ENCODE measurements around the gene PARVB. TPM values are rescaled to one million over a fixed set of nuclear protein-coding genes. Genes with fewer than 3 reads are reported as not detected.

The PARVB gene
- total RNA-seq, 1 donor from 2014 or later, result 39.2 TPM

DNA sequence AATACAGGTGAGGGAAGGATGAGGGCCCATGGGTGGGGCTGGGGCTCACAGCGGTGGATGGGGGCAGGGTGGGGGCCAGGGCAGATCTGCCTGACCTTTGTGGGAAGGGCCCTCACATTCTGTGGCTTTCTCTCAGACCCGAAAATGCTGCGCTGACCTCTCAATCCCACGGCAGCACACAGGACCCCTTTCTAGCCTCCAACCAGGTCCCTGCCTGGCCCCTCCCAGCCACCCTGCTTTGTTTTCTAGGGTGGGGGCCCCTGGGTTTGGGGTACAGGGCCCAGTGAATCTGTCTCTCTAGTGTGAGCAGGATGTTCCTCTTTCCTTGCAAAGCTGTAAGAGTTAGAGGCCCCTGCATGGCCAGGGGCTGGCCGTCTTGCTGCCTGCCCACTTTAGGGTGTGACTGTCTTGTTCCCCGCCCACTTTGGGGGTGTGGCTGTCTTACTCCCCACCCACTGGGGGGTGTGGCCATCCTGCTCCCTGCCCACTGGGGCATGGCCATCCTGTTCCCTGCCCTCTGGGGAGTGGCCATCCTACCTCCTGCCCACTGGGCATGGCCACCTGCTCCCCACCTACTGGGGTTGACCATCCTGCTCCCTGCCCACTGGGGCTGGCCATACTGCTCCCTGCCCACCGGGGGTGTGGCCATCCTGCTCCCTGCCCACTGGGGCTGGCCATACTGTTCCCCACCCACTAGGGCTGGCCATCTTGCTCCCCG, 168.2 kb downstream of the PARVB start:
- intact Hi-C loops (cut with micrococcal nuclease), result loop anchor here (5.0 kb wide), 1 partner anchor 510 kb away; the partner anchor contains the start of gene PRR5

DNA sequence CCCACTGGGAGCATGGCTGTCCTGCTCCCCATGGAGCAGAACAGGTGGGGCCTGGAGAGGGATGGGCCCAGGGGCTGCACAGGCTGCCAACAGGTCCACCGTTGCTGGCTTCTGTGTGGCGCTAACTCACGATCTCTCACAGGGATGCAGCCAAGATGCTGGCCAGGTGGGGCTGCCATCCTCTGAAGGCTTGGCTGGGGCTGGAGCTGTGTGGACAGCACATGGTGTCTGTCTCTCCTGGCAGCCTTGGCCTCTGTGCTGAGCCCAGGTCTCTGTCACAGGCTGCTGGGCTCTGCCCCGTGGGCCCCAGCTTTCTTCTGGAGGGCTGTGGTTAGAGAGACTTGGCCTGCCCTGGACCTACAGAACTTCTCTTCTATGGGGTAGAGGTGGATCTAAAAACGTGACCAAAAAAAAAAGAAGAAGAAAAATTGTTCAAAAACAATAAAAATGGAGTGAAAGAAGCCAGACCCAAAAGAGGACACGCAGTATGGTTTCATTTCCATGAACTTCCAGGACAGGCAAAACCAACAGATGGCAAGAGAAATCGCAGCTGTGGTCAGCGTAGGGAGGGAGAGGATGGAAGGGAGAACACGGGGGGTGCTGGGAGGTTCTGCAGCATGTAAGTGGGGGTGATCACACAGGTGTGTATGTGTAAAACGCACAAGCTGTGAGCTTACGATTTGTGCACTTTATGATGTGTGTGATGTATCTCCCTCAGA, 168.9 kb downstream of the PARVB start:
- intact Hi-C loops (cut with micrococcal nuclease), result loop anchor here (5.0 kb wide), 1 partner anchor 509 kb away; the partner anchor contains the start of gene PRR5

DNA sequence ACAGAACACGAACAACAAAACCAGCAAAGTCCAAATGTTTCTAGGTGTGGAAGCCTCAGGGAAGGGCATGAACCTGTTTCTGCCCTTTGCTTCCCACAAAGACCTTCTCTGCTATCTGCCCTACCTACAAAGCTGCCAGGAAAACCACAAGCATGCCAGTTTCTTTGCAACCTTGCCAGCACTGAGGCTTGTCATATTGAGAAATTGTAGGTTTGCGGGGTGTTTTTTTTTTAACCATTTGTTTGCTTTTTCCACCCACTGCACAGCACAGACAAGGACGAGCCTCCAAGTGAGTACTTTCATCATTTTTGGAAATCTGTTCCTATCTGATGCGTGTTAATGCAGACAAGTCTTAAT, 169.4 kb downstream of the PARVB start:
- intact Hi-C loops (cut with micrococcal nuclease), result loop anchor here (5.0 kb wide), 1 partner anchor 509 kb away; the partner anchor contains the start of gene PRR5

DNA sequence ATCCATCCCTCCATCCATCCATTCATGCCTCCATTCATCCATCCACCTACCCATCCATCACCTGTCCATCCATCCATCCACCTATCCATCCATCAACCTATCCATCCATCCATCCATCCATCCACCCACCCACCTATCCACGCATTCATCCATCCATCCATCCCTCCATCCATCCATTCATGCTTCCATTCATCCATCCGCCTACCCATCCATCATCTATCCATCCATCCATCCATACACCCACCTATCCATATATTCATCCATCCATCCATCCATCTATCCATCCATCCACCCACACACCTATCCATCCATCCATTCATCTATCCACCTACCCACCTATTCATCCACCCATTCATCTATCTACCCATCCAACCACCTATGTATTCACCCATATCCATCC, 170.5 kb downstream of the PARVB start:
- intact Hi-C loops (cut with micrococcal nuclease), result loop anchor here (5.0 kb wide), 1 partner anchor 508 kb away; the partner anchor contains the start of gene PRR5

DNA sequence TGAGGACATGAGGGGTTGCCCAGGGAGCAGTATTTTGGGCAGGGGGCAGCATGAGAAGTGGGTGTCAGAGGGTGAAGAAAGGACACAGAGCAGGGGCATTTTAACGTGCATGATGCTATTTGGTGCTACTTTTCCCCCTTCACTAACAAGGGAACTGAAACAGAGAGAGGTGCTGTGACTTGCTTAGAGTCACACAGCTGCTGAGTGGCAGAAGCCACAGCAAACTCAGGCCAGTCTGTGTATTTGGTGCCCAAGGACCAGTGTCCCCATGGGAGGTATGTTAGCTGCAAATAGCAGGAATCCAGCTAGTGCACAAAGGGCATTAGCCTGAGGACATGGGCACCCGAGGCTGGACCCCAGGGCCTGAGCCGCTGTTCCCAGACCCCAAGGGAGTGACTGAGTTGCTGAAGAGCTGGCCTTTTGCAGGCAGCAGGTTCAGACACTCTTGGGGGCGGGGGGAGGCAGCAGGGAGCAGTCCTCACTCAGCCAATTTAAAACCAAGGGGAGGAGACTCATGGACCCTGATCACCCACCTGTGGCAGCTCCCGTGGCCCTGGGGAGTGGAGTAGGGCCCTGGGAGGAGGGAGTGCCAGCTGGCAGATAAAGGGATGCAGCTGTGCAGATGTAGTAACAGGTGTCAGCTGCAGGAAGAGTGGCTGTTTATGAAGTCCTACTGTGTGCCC, 171.2 kb downstream of the PARVB start:
- intact Hi-C loops (cut with micrococcal nuclease), result no loop called here

DNA sequence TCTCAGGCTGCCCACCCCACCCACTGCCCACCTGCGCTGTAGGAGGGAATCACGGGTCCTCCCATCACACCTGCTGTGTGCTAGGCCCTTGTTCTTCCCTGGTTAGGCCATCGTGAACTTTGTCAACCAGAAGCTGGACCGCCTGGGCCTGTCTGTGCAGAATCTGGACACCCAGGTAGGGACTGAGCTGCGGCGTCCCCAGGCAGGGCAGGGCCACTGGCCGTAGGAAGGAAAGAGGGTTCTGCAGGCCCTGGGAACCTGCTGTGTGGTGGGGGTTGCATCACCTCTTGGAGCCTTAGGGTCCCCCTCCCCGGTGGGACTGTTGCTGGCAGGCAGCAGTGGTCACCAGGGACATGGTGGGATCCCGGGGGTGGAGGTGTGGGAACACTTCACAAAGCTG, 172.1 kb downstream of the PARVB start:
- intact Hi-C loops (cut with micrococcal nuclease), result no loop called here

DNA sequence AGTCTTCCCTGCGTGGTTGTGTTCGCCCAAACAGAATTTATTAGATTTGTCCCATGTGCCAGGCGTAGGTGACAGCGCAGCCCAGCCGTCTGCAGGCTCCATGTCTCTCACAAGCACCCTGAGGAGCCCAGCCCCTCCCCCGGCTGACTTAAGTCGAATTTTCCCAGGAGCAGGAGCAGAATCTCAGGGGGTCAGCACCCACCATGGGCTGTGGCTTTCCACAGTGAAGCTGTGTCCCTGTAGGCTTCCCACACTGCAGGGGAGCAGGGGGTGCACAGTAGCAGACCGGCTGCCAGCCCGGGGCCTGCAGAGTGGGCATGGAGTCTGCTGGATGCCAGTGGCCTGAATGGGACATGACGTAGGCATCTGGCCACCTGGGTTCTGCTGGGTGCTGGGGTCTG, 172.6 kb downstream of the PARVB start:
- intact Hi-C loops (cut with micrococcal nuclease), result no loop called here

DNA sequence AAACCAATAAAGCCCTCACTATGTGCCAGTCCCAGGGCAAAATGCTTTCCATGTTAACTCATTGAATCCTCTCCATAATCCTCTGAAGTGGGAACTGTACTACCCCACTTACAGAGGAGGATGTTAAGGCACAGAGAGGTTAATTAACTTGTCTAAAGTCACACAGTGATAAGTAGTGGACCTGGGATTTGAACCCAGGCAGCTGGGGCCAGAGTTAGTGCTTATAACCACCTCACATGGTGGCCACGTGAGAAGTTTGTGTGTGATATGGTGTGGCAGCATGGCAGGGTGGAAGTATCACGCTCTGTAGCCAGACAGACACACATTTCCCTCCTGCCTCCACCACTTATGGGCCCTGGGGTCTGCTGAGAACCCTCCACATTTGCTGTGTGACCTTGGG, 173.2 kb downstream of the PARVB start:
- intact Hi-C loops (cut with micrococcal nuclease), result no loop called here

DNA sequence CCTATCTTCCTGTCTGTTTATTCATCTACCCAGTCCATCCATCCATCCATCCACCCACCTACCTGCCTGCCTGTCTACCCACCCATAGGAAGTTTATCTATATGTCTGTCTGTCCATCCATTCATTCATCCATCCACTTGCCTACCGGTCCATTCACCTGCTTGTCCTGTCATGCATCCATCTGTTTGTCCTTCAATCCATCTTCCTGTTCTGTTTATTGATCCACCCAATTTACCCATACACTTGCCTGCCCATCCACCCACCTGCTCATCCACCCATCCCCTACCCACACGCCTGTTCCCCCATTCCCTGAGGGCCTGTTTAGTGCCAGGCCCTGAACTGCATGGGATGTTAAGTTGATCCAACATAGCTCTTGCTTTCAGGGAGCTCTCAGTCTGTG, 175.1 kb downstream of the PARVB start:
- intact Hi-C loops (cut with micrococcal nuclease), result no loop called here

DNA sequence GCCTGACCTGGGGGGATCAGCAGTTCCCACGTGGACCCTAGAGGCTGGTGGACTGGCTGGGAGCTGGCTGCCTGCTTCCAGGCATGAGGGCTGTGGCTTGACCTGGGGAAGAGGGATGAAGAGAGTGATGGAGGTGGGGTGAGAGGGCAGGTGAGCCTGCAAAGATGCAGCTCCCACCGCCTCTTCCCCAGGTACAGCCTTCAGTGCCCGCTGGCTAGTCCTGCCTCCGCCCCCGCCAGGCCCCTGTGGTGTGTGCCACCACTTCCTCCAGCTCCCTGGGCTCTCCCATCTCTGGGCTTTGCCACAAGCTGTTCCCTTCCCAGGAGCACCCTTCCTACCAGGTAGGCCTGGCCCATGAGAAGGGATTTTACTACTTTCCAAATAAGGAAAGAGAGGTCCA, 175.8 kb downstream of the PARVB start:
- intact Hi-C loops (cut with micrococcal nuclease), result no loop called here

DNA sequence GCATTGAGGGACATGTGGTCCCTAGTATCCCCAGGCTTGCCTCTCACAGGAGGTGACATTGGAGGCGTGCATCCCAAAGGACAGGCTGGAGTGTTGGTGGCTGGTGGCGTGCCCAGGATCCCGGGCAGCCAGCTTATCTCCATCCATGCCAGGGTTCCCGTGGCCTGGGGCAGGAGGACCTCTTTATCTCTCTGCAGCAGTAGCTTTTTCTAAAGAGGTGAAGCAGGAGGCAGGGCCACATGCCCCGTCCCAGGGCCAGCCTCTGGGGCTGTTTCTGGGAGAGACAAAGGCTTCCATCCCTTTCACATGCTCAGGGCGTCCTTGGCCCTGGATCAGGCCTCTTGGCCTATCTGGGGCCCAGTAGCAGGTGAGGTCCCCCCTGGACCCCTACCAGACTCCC, 176.3 kb downstream of the PARVB start:
- intact Hi-C loops (cut with micrococcal nuclease), result no loop called here

DNA sequence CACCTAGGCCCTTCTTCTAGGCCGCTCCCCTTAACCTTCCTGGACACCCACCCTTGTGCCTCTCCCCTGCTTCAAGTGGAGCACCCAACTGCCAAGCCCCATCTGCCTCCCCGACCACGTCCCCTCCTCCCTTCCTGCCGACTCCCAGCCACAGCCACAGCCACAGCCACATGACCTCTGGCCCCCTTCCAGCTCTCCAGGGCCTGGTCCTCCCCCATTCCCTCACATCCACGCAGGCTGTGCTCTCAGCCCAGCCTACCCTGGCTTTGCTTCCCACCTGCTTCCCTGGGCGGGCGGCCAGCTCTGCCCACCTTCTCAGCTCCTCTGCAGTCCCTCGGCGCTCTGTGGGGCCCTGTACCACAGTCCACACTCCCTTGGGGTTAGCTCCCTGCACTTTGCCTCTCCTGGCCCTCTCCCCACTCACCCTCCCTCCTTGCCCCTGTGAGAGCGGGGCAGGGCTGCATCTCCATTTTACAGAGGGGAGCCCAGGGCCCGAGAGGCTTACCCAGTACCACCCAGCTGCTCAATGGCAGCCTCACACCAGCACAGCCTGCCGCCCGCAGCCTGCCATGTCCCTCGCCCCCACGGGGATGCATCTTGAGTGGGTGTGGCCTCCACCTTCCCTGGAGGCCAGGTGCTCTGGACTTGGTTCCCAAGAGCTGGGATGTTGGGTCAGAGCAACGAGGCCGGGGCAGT, 176.9 kb downstream of the PARVB start:
- intact Hi-C loops (cut with micrococcal nuclease), result no loop called here

DNA sequence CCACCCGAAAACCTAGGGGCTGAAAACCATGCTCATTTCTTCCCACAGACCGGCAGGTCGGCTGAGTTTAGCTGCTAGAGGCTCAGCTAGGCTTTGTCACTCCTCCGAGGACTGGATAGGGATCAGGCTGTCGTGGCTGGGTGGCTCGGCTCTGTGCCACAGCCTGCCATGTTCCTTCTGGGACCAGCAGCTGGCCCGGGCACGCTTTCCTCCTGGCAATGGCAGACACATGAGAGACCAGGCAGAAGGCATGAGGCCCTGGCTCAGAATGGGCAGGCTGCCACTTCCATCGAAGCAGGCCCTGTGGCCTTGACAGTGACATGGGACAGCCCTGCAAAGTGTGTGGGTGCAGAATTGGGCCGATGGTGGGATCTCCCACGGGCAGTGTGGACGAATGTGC, 177.6 kb downstream of the PARVB start:
- intact Hi-C loops (cut with micrococcal nuclease), result no loop called here

DNA sequence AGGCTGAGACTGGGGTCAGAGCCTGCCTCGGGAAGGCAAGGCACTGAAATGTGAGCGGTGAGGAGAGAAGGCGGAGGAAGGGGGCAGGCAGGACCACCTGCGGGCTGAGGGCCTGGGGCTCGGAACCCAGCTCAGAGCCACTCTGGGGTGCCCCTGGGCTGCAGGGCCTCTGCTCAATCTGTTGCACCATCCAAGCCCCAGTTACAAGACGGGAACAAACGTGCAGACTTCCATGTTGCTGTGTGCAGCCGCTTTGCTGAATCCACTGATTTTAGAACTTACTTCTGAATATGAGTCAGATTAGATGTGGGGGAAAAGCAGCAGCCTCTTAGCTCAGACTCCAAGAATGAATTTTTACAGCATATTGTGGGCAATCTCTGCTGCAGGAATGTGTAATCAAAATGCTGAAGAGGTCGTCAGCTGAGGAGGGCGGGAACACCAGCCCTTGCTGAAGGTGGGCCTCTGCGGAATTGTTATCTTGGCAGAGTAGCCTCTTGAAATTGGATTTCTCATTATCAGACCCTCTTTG, 178.2 kb downstream of the PARVB start:
- intact Hi-C loops (cut with micrococcal nuclease), result no loop called here

DNA sequence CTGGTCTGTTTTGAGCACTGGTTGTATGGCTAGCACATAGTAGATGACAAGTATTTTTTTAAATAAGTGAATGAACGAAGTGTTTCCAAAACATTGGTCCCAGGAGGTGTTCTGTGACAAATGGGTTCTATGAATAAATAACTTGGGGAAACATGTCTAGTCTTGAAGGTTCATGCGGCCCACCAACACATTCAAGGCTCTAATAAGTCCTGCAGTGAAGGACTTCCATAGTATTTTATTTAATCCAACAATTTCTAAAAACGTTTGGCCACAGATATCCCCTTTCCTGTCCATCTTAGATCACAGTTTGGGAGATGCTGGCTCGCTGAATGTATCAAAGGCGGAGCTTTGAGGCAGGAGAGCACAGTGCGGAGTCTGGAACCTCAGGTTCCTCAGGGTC, 179.1 kb downstream of the PARVB start:
- intact Hi-C loops (cut with micrococcal nuclease), result no loop called here

DNA sequence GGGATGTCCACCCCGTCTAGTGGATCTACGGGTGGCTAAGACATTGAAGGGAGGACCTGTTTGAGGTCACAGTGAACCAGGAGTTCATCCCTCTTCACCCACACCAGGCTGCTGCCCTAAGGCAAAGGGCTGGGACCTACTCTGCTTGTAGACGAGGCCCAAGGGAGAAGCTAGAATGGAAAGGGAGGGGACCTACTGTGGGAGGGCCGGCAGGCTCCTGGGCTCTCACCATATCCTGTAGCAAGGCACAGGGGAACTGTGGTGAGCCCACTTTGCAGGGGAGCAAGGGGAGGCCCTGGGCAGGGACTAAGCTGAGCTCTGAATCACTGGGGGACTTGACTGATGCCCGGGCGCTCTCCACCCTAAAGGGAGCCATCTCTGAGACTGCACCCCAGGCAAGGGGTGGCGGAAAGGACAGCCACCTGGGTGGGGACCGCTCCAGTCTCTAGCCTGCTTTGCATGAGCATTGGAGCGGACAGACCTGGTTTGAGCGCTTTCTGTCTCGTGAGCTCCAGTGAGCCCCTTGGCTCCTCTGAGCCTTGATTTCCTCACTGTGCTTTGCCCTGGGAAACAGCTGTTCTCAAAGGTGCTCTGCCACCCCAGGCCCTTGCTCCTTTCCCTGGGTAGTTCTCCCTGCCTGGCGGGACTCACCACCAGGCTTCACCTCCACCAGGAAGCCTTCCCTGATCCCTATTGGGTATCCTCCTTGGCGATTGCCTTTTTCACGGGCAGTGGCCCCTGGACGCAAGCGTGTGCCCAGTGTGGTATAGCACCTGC, 180.8 kb downstream of the PARVB start:
- intact Hi-C loops (cut with micrococcal nuclease), result no loop called here

DNA sequence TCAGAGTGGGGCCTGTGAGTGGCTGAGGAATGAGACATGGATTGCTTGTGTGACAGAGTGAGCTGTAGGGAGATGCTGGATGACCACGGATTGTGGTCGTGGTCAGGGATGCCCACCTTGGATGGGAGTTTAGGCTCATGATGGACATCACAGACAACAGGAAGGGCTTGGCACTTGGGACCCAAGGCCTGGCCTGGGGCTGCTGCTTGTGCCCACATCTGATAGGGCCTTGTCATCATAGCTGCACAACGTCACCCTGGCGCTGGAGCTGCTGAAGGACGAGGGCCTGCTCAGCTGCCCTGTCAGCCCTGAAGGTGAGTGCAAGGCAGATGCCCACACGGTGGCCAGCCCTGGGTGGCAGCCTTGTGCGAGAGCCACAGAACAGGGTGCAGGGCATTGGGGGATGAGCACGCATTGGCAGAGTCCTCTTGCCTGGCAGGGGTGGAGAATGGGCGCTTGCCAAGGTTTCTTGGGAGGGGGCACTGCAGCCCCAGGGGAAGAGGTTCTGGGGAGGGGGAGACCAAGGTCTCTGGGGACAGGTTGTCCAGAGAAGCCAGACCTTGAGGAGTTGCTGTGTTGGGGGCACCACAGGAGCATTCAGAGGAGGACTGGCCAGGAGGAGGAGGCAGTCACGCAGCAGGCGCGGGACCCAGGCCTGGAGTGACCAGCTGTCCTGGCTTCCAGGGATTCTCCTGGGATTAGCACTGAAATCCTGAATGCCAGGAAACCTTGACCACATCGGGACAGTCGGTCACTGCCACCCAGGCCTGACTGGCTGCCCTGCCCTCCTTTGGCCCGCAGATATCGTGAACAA, 181.6 kb downstream of the PARVB start:
- intact Hi-C loops (cut with micrococcal nuclease), result no loop called here

DNA sequence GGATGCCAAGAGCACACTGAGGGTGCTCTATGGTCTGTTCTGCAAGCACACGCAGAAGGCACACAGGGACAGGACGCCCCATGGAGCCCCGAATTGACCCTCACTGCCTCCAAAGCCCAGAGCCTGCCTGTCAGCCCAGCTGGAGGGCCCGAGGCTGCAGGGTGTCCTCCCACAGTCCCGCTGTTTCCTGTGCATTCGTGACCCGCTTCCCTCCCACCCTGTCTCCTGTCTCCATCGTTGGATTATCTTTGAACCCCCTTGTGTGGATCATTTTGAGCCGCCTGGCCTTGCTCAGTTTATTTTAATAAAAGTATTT, 182.2 kb downstream of the PARVB start:
- intact Hi-C loops (cut with micrococcal nuclease), result no loop called here

DNA sequence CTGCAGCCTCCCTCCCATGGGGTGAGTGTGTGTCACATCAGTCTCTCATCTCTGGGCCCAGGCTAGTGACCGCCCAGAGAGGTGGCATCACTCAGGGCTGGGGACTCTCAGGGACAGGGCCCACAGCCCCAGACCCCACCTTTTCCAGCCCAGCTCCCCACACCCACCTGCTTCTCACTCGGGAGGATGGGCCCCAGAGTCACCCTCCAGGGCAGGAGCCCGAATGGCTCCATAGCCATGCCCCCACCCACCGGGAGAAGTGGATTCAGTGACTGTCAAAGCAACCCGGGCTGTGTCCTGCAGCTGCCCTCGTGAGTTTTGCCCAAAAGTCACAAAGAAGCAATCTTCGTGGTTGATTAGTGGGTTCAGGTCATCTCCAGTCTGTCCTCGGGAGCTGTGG, 182.6 kb downstream of the PARVB start:
- intact Hi-C loops (cut with micrococcal nuclease), result no loop called here
